HepG2 (cell line): ENCODE measurements around the gene BCAS1. TPM values are rescaled to one million over a fixed set of nuclear protein-coding genes. Genes with fewer than 3 reads are reported as not detected.

Experiments
- AGO1 ChIP-seq: fragments of 200-400 bp; formaldehyde crosslinking; IDR thresholded peaks from 2 replicates; pipeline ENCODE4 v1.6.1; 2017; ENCODE audit warnings: mild to moderate bottlenecking, low read depth, low read length, moderate library complexity; ENCODE audit not compliant: poor library complexity, severe bottlenecking
- ARID2 ChIP-seq: sonication (generic); formaldehyde crosslinking; IDR thresholded peaks from 2 replicates; pipeline ENCODE4 v1.8.1; 2022; ENCODE audit warnings: mild to moderate bottlenecking, missing genetic modification reagents, borderline replicate concordance
- ASH2L ChIP-seq: fragments of 300-600, 200-600 bp; sonication (generic); IDR thresholded peaks from 2 replicates; pipeline ENCODE4 v1.7.0; 2017; ENCODE audit warnings: low read depth, mild to moderate bottlenecking, moderate library complexity, mixed read lengths, low read length; ENCODE audit not compliant: insufficient read length
- GLI4 ChIP-seq: sonication (generic); formaldehyde crosslinking; IDR thresholded peaks from 2 replicates; pipeline ENCODE4 v1.5.1; 2020; ENCODE audit warnings: missing genetic modification reagents, mild to moderate bottlenecking, moderate library complexity, borderline replicate concordance
- KMT2B ChIP-seq: IDR thresholded peaks from 2 replicates; pipeline ENCODE4 v1.6.1; 2016; ENCODE audit warnings: missing genetic modification reagents, missing compliant biosample characterization
- MEIS2 ChIP-seq: sonication (generic); formaldehyde crosslinking; IDR thresholded peaks from 2 replicates; pipeline ENCODE4 v1.9.0; 2021; ENCODE audit warnings: mild to moderate bottlenecking, missing genetic modification reagents
- MYC ChIP-seq: sonication (generic); formaldehyde crosslinking; IDR thresholded peaks from 2 replicates; pipeline ENCODE4 v1.9.0; 2021; ENCODE audit warnings: missing genetic modification reagents, borderline replicate concordance
- NRL ChIP-seq: sonication (generic); formaldehyde crosslinking; IDR thresholded peaks from 2 replicates; pipeline ENCODE4 v1.5.0; 2020; ENCODE audit warnings: missing genetic modification reagents, mild to moderate bottlenecking, moderate library complexity, borderline replicate concordance
- SKI ChIP-seq: fragments of 450-650 bp; IDR thresholded peaks from one replicate; pipeline ENCODE4 v1.6.1; 2018; ENCODE audit warnings: mild to moderate bottlenecking; ENCODE audit not compliant: partially characterized antibody
- SP2 ChIP-seq: sonication (generic); formaldehyde crosslinking; IDR thresholded peaks from 2 replicates; pipeline ENCODE4 v1.5.1; 2020; ENCODE audit warnings: mild to moderate bottlenecking, missing genetic modification reagents
- ZNF501 ChIP-seq: sonication (generic); formaldehyde crosslinking; IDR thresholded peaks from 2 replicates; pipeline ENCODE4 v1.5.1; 2020; ENCODE audit warnings: mild to moderate bottlenecking, moderate library complexity, missing genetic modification reagents
- ZNF598 ChIP-seq: sonication (generic); formaldehyde crosslinking; IDR thresholded peaks from 2 replicates; pipeline ENCODE4 v1.5.1; 2020; ENCODE audit warnings: mild to moderate bottlenecking, missing genetic modification reagents, borderline replicate concordance
- polyA plus RNA-seq, 8 experiments: library from polyadenylated mRNA; depleted of rRNA in 3 of 8; stranded (reverse) in 7 of 8; unstranded in 1 of 8; fragments of >200 nt; fragmentation: Illumina TruSeq in 4 of 8; extraction: Trizol in 4 of 8; gene quantifications; 2 replicates each; pipeline versions ENCODE4 v1.2.1 to v1.2.3, GENCODE V29; 2011 to 2016; ENCODE audit warnings: low read depth in 4 of 8, missing spikeins in 1 of 8, mixed read lengths in 1 of 8; ENCODE audit not compliant: insufficient read depth in 1 of 8
- total RNA-seq, 5 experiments: library from RNA; depleted of rRNA; stranded (reverse); fragments of >200 nt; fragmentation: Illumina TruSeq; extraction: Trizol; gene quantifications; 2 replicates each; pipeline ENCODE4 v1.2.3, GENCODE V29; 2016; ENCODE audit warnings: low read depth in 1 of 5
- TF ChIP-seq, protein P1 (sequence below): fragments of 450-650 bp; IDR thresholded peaks from 2 replicates; pipeline ENCODE4 v1.6.1; 2017; ENCODE audit warnings: mild to moderate bottlenecking
- TF ChIP-seq, protein P2 (sequence below): sonication (generic); formaldehyde crosslinking; IDR thresholded peaks from 2 replicates; pipeline ENCODE4 v1.9.0; 2021; ENCODE audit warnings: missing genetic modification reagents, borderline replicate concordance
- TF ChIP-seq, protein P3 (sequence below): sonication (generic); formaldehyde crosslinking; IDR thresholded peaks from 2 replicates; pipeline ENCODE4 v1.9.0; 2021; ENCODE audit warnings: mild to moderate bottlenecking, missing genetic modification reagents
- TF ChIP-seq, protein P4 (sequence below): IDR thresholded peaks from 2 replicates; pipeline ENCODE4 v1.6.1; 2016; ENCODE audit warnings: low read depth, control low read depth

BCAS1 gene
- total and polyA plus RNA-seq, 2 of the 13 experiments (the other 11 are each of a cell fraction or from before 2014, with no cell fraction given), result 0.55 to 0.91 TPM

DNA sequence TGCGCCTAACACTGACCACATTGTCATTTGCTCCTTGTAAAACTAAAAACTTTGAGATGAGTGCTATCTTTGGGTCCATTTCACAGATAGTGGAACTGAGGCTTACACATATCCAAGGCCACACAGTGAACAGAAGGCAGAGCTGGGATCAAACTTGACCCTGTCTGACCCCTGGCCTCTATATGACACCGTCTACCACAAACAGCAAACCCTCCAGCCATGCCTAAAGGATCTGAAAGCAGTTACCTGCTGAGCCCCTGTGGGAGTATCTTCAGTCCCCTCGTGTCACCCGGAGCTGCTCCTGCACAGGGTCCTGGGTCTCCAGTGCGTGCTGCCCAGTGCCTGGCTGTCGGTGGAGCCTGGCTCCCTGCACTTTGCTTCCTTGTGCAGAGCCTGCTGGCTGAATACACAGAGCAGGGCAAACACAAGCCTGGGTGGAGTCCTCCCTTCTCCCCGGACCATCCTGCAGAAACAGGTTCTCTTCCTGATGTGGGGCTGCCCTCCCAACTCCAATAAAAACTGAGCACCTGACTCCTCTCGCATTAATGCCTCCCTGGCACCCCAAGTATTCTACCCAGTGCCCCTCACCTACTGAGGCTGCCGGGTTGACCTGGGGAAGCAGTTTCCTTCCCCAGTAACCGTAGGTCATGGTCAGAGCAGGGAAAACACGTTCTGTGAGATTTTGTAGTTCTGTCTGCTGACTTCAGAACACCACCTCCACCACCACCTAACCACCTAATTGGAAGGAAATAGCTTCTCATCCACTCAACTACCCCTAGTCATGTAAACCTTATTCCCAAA, at the start of gene BCAS1 (continued):
- TF ChIP-seq, protein P1, sequence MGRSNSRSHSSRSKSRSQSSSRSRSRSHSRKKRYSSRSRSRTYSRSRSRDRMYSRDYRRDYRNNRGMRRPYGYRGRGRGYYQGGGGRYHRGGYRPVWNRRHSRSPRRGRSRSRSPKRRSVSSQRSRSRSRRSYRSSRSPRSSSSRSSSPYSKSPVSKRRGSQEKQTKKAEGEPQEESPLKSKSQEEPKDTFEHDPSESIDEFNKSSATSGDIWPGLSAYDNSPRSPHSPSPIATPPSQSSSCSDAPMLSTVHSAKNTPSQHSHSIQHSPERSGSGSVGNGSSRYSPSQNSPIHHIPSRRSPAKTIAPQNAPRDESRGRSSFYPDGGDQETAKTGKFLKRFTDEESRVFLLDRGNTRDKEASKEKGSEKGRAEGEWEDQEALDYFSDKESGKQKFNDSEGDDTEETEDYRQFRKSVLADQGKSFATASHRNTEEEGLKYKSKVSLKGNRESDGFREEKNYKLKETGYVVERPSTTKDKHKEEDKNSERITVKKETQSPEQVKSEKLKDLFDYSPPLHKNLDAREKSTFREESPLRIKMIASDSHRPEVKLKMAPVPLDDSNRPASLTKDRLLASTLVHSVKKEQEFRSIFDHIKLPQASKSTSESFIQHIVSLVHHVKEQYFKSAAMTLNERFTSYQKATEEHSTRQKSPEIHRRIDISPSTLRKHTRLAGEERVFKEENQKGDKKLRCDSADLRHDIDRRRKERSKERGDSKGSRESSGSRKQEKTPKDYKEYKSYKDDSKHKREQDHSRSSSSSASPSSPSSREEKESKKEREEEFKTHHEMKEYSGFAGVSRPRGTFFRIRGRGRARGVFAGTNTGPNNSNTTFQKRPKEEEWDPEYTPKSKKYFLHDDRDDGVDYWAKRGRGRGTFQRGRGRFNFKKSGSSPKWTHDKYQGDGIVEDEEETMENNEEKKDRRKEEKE, result no peak
- TF ChIP-seq SP2 (CRISPR knock-in tag) (no peak), MYC (CRISPR knock-in tag) (peak; percentile 76), MEIS2 (0 out of 2 replicates have a peak, but pooled peaks have one; percentile 50), AGO1 (no peak), KMT2B (CRISPR knock-in tag) (peak; percentile 48; the same call in 1 of the 2 replicates), ARID2 (no peak), NRL (peak; percentile 94), SKI (peak; percentile 90), GLI4 (peak; percentile 72; the same call in 1 of the 2 replicates), ZNF501 (peak; percentile 24; the same call in 1 of the 2 replicates), ASH2L (peak; percentile 40), ZNF598 (CRISPR knock-in tag) (peak; percentile 75; the same call in 1 of the 2 replicates)
- TF ChIP-seq, protein P2, sequence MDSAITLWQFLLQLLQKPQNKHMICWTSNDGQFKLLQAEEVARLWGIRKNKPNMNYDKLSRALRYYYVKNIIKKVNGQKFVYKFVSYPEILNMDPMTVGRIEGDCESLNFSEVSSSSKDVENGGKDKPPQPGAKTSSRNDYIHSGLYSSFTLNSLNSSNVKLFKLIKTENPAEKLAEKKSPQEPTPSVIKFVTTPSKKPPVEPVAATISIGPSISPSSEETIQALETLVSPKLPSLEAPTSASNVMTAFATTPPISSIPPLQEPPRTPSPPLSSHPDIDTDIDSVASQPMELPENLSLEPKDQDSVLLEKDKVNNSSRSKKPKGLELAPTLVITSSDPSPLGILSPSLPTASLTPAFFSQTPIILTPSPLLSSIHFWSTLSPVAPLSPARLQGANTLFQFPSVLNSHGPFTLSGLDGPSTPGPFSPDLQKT, result no peak
- TF ChIP-seq, protein P3, sequence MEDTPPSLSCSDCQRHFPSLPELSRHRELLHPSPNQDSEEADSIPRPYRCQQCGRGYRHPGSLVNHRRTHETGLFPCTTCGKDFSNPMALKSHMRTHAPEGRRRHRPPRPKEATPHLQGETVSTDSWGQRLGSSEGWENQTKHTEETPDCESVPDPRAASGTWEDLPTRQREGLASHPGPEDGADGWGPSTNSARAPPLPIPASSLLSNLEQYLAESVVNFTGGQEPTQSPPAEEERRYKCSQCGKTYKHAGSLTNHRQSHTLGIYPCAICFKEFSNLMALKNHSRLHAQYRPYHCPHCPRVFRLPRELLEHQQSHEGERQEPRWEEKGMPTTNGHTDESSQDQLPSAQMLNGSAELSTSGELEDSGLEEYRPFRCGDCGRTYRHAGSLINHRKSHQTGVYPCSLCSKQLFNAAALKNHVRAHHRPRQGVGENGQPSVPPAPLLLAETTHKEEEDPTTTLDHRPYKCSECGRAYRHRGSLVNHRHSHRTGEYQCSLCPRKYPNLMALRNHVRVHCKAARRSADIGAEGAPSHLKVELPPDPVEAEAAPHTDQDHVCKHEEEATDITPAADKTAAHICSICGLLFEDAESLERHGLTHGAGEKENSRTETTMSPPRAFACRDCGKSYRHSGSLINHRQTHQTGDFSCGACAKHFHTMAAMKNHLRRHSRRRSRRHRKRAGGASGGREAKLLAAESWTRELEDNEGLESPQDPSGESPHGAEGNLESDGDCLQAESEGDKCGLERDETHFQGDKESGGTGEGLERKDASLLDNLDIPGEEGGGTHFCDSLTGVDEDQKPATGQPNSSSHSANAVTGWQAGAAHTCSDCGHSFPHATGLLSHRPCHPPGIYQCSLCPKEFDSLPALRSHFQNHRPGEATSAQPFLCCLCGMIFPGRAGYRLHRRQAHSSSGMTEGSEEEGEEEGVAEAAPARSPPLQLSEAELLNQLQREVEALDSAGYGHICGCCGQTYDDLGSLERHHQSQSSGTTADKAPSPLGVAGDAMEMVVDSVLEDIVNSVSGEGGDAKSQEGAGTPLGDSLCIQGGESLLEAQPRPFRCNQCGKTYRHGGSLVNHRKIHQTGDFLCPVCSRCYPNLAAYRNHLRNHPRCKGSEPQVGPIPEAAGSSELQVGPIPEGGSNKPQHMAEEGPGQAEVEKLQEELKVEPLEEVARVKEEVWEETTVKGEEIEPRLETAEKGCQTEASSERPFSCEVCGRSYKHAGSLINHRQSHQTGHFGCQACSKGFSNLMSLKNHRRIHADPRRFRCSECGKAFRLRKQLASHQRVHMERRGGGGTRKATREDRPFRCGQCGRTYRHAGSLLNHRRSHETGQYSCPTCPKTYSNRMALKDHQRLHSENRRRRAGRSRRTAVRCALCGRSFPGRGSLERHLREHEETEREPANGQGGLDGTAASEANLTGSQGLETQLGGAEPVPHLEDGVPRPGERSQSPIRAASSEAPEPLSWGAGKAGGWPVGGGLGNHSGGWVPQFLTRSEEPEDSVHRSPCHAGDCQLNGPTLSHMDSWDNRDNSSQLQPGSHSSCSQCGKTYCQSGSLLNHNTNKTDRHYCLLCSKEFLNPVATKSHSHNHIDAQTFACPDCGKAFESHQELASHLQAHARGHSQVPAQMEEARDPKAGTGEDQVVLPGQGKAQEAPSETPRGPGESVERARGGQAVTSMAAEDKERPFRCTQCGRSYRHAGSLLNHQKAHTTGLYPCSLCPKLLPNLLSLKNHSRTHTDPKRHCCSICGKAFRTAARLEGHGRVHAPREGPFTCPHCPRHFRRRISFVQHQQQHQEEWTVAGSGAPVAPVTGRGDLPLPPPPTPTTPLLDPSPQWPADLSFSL (CRISPR knock-in tag), result no peak
- TF ChIP-seq, protein P4, sequence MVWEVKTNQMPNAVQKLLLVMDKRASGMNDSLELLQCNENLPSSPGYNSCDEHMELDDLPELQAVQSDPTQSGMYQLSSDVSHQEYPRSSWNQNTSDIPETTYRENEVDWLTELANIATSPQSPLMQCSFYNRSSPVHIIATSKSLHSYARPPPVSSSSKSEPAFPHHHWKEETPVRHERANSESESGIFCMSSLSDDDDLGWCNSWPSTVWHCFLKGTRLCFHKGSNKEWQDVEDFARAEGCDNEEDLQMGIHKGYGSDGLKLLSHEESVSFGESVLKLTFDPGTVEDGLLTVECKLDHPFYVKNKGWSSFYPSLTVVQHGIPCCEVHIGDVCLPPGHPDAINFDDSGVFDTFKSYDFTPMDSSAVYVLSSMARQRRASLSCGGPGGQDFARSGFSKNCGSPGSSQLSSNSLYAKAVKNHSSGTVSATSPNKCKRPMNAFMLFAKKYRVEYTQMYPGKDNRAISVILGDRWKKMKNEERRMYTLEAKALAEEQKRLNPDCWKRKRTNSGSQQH (CRISPR knock-in tag), result no peak
